Testis (tissue), 2 donors: Measurements from ENCODE around the gene CEBPE.

Experiments
- CTCF ChIP-seq, 3 experiments: fragments of 450-650 bp in 2 of 3; fragments of 200-600 bp in 1 of 3; sonication (generic) in 1 of 3; IDR thresholded peaks; one replicate each; pipeline ENCODE4 v1.5.1; 2016 to 2019; ENCODE audit warnings: antibody characterized with exemption in 3 of 3, mild to moderate bottlenecking in 2 of 3, moderate library complexity in 1 of 3
- POLR2A ChIP-seq: fragments of 450-650 bp; IDR thresholded peaks from one replicate; pipeline ENCODE4 v1.6.1; 2017; ENCODE audit warnings: antibody characterized with exemption, mild to moderate bottlenecking, moderate library complexity

GRCh38 chr14:23086565-23086964 is 32.5 kb downstream of the CEBPE start:
- no peak for TF ChIP-seq CTCF (IDR thresholded peaks at IDR 0.05)
- TF ChIP-seq POLR2A = no peak
